ENCODE results near the gene SNRNP35.

DNA sequence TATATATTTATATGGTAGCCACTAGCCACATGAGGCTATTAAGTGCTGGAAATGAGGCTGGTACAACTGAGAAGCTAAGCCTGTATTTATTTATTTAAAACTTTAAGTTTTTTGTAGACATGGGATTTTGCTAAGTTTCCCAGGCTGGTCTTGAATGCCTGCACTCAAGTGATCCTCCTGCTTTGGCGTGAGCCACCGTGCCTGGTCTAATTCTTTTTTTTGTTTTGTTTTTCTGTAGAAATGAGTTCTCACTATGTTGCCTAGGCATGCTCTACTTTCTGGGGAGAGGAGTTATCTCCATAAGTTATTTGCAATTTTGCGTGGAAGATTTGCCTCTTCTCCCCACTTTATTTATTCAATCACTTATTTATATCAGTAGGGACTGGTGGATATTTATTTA, 4.8 kb upstream of the SNRNP35 start:
- TF ChIP-seq CTCF (IDR thresholded peaks at IDR 0.05; ENCODE audit: poor library complexity) = no peak
- TF ChIP-seq EZH2 (IDR thresholded peaks at IDR 0.05; ENCODE audit: borderline replicate concordance) = no peak
- TF ChIP-seq EZH2phosphoT487 (IDR thresholded peaks at IDR 0.05; ENCODE audit: low read depth, severe bottlenecking, unreplicated experiment) = no peak
